Suppressor macrophage treated with lipopolysaccharide for 1 hour (primary cell): ENCODE results near the gene PTPN1.
"Not testable (repeated sequence)": the region's sequence is repeated elsewhere in the genome, so short reads cannot be mapped to it uniquely, and the experiment has no call there.

ENCODE experiments used
- DNase-seq, 3 donors: peaks; one replicate each; pipeline ENCODE4 v3.0.0-alpha.2; 2020 to 2022

PTPN1 gene

DNA sequence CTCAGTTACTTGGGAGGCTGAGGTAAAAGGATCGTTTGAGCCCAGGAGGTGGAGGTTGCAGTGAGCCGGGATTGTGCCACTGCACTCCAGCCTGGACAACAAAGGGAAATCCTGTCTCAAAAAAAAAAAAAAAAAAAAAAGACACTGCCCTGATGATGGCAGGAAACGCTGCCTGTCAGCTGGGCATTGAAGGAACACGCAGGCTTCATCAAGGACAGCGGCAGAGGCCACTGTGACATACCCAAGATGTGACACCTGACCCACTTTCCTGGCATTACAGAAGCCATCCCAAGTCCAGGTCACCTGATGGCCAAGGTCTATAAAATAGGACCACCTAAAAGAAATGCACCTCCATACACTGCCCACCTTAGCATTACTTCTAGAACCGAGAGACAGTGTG lies 105.2 kb downstream of the PTPN1 start:
- DNase-seq: no peak

DNA sequence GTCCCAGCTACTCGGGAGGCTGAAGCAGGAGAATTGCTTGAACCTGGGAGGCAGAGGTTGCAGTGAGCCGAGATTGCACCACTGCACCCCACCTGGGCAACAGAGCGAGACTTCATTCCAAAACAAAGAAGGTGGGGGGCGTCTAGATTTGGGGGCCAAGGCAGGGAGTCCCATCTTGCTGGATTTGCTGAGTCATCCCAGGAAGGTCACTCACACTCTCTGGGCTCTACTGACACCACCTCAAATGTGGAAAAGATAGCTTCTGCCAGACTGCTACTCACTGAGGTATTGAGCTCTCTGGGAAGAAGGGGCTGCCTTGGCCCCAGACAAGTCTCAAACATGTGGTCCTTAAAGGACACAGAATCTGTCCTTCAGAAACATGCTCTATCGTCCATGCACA lies 106.8 kb downstream of the PTPN1 start:
- DNase-seq: no peak

DNA sequence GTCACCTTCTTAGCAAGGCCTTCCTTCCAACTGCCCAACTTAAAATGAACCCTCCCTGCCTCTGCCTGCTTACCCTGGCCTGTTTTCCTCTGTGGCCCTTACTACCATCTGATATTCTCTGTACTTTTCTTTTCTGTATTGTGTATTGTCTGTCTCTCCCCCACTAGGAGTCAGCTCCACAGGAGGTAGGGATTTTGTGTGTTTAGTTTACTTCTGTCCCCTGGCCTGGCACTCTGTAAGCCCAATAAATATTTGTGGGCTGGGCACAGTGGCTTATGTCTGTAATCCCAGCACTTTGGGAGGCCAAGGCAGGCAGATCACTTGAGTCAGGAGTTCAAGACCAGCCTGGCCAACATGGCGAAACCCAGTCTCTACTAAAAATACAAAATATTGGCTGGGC lies 108.4 kb downstream of the PTPN1 start:
- no peak for DNase-seq

DNA sequence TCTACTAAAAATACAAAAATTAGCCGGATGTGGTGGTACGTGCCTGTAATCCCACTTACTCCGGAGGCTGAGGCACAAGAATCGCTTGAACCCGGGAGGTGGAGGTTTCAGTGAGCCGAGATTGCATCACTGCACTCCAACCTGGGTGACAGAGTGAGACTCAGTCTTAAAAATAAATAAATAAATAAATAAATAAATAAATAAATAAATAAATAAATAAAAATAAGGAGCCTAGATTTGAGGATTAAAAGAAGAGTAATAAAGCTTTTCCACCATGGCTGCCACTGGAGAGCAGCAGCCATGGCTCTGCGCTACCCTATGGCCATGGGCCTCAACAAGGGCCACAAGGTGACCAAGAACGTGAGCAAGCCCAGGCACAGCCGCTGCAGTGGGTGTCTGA lies 110.3 kb downstream of the PTPN1 start:
- DNase-seq: not testable (repeated sequence)

DNA sequence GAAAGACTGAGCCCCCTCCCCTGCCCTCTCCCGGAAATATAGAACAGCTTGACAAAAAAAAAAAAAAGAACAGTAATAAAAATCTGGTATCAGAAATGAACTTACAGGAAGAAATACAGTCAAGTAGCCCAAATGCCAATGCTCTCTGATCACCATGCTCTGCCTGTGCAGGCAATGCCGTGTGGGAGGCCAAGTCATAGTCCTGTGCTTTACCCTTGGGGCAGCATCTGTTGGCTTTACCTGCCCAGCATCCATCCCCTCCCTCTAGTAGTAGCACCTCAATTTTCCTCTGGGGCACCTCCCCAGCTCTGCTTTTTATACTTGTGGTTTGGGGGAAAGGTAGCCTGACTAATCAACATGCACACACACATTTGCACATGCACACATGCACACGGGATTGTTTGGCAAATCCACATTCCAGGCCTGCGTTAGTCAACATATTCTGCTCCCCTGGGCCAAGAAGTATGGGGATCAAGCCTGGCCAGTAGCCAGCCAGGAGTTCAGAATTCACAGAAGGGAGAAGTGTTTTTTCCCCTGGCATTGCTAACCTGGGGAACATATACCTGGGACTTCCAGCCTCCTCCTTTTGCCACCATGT lies 111.0 kb downstream of the PTPN1 start:
- DNase-seq: no peak

DNA sequence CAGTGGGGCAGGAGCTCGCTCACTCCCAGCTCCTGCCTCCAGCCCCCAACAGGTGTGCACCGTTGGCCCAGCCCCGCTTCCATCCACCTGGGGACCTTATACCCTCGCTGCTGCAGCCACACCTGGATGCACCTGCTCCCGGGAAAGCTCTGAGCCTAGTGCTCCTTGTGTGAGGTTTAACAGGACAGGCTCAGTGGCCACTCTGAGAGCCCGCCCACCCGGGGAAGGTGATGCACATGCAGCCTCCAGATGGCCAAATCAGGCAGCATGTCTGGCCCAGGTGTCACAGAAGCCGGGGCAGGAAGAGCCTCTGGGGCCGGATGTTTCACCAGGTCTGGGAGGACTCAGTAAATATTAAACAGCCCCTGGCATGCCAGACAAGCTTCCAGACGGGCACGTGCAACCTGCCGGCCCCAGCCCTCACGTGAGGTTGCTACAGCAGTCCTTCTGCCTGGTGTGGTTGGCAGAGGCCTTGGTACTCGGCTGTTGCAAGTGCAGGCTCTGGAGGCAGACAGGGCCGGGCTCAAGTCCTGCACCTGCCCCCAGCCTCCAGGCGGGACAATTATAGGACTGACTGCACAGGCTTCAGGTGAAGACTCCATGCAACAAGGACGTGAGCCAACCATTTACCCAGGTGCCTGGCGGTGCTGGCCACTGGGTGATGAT lies 114.3 kb downstream of the PTPN1 start:
- no peak for DNase-seq

DNA sequence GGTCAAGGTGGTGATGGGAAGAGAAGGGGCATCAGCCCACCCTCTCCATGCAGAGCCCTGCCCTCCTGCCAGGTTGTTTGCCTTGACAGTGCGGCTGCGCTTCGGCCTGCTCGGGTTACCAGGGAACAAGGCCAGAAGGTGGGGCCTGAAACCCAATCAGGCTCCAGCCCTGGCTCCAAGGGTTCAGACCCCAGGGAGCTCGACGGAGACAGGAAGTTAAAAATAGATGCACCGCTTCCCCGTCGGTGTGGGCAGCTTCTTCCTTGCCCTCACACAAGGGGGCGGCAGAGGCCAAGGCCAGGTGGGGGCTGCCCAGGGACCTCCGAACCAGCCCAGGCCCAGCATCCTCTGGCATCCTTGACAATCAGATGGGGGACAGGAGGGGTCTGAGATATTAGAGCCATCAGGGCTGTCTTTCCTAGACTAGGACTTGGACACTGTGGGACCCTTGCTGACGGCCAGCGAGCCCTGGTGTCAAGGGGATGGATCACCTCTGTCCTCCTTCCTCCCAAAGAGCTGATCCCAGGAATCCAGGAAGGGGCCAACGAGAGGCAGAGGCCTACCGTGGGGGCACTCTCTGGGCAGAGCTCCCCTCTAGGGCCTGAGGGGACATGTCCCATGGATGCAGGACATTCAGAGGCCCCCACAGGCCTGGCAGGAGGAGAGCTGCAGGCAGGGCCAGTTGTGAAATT lies 115.9 kb downstream of the PTPN1 start:
- peak in 2 of 3 donors; percentile 30 to 62 for DNase-seq

DNA sequence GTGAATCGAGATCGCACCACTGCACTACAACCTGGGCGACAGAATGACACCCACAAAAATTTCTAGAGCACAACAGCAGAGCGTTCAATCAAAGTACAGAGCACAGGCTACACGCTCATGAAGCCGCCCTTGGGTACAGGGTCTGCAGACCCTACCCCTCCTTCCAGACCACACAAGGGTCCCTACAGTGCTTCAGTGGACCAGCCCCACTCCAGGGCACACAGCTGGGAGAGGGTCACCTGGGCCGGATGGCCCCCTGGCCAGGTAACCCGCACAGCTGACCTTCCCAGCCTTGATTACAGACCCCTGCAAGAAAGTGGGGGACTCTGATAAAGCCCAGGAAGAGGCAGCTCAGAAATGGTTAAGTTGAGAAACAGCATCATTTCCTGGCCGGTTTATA lies 117.6 kb downstream of the PTPN1 start:
- no peak for DNase-seq

DNA sequence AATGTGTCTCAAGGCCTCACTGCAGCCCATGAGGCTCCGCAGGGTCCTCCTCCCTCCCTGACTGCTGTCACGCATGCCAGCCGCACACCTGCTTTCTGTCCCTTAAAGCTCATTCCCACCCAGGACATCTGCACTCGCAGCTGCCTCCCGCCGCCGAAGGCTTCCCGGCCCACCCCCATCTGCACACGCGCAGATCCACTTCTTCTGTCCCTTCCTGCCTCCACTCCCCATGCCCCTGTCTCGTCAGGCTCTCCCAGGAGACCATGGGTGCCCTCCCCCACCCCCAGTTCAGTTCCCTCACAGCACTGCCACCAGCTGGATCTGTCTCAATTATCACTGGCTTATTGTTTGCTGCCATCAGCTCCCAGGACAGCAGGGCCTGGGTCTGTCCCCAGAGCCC lies 118.1 kb downstream of the PTPN1 start:
- DNase-seq: no peak

DNA sequence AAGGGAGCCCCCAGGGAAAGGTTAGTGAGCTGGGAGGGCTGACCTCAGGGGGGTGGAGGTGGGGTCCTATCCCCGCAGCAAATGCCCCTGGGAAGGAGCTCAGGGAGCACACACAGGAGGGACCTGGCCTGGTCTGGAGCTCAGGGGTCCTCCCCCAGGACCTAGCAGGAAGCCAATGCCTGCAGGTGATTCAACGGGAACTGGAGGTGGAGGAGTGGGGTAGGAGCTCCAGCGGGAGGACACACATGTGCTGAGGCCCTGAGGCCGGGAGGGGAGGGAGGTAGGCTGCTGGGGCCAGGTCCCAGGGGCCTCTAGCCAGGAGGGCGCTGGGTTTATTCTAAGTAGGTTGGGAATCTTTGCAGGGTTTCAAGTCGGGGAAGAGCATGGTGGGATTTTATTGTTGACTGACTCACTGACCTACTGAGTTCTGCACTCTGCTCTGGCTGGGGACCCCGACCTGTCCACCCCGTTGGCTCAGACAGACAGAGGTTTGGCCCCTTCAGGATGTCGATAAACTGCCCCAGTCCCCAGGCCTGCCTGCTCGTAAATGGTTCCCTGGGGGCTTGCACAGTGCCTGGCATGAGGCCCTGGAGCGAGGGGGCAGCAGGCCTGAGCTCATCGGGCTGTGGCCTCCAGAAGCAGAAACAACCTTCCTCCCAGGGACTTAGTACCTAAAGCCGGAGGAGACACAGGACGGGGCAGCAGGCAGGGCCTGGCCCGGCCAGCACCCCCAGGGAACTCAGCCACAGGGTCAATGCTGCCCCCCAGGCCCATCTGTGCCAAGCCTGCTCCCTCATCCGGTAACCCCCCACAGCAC lies 118.9 kb downstream of the PTPN1 start:
- no peak for DNase-seq

DNA sequence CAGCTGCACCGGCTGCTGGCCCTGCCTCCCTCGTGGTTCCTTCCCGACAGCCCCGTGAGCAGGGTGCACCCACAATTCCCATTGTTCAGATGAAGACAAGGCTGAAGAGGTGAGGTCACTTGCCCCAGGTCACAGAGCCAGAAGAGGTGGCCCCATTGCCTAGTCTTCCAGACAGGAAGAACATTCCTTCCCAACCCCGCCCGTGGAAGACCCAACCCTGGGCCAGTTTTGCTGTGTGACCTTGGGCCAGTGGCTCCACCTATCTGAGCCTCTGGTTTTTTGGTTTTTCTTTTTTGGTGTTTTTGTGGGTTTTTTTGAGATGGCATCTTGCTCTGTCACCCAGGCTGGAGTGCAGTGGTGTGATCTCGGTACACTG lies 119.5 kb downstream of the PTPN1 start:
- DNase-seq: no peak

DNA sequence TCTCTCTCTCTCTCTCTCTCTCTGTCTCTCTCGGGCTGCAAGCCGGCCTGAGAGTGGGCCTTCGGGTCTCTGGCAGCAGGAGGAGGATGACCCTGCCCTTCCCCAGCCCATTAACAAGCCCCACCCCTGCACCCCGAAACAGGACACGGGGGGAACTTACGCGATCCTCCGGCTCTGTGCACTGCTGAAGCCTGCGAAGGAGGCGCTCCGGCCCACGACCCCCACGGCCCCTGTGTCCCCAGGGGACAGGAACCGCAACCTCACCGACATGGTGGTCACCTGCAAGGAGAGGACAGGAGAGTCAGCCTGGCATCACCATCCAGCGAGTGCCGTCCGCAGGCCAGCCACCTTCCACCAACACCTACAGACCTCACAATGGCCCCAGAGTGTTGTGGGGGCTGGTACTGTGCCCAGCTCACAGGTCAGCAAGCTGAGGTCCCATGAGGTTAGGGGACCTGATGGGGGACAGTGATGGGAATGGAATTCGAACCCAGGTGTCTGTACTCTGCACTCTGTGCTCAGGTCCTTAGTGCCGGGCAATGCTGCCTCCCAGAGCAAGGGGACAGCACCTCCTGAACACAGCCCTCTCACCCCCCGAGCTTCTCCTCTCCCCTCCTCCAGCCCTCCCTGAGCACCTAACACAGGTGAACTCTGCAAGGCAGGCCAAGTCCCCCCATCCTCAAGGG lies 120.5 kb downstream of the PTPN1 start:
- DNase-seq: no peak

DNA sequence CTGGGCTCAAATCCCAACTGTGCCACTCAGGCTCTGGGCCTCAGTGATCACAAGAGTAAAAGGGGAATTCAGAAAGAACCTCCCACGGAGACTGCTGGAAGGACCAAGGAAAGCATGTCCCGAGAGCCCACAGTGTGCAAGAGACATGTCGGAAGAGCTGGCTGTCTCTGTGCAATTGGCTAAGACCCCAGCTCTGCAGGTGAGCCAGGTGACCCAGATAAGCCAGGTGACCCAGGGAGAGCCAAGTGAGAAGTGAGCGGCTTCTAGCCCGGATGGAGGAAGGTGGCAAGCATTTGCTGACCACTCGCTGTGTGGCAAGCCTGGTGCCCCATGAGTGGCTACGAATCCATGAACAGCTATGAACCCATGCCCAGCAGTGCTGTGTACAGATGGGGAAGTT lies 122.1 kb downstream of the PTPN1 start:
- peak in 1 of 3 donors; percentile 45 for DNase-seq

DNA sequence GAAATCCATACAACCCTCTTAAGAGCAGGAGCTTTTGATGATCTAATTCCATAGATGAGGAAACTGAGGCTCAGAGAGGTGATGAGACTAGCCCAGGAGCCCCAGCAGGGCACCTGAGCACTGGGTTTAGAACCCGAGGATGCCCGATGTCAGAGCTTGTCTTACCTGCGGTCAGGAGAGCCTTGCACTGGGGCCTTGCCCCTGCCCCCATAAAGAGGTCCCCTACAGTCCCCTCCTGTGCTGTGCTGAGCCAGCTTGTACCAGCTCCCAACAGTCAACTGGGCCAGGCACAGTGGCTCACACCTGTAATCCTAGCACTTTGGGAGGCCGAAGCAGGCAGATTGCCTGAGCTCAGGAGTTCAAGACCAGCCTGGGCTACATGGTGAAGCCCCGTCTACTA lies 122.5 kb downstream of the PTPN1 start:
- no peak for DNase-seq

DNA sequence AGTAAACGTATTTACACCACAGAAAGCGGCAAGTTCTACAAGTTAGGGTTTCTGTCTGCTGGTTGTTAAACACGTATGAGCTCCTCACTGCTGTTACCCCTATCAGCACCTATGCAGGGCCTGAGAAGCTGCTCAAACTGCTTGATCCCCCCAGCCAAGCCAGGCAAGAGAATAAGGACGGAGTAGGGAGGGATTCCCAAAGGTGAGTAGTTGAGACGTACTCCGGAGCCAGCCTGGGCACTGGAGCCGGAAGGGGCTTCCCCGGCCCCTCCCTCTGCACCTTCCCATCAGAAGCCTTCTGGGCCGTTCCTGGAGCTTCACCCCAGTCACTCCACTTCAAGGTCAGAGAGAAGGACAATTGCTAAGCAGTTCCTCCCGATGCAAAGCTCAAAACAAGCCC lies 123.2 kb downstream of the PTPN1 start:
- no peak for DNase-seq

DNA sequence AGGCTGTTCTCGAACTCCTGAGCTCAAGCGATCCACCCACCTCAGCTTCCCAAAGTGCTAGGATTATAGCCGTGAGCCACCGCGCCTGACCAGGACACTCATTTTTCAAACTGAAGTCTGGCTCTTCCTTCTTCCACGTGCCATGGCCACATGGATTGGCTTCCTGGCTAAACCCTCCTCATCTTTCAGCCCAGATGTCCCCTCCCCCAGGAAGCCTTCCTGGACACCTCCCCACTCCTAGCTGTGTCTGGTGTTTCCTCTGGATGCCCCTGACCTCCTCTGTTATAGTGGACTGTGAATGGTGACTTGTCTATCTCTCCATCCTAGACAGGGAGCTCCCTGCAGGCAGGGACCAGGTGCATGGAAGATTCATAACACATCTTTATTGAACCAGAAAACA lies 124.0 kb downstream of the PTPN1 start:
- no peak for DNase-seq
